Right atrium auricular region (tissue), 2 donors: Measurements from ENCODE around the gene PLEKHM3. TPM values are rescaled to one million over a fixed set of nuclear protein-coding genes. Genes with fewer than 3 reads are reported as not detected.
A peak's percentile ranks its signal among the peaks of the same experiment; 100 is the strongest.

Experiments
- DNase-seq: peaks from one replicate; pipeline ENCODE4 v3.0.0-alpha.2; 2019; ENCODE audit warnings: low spot score
- H3K27ac ChIP-seq, 2 donors: fragments of 200-600 bp; sonication (generic); 1 replicate in 1 of 2; 2 replicates in 1 of 2; pipeline ENCODE4 v1.5.1; 2016 to 2019
- H3K27me3 ChIP-seq, 2 donors: fragments of 200-600 bp; sonication (generic); one replicate each; pipeline versions ENCODE4 v1.5.1 to v1.6.0; 2017 to 2019
- H3K36me3 ChIP-seq: fragments of 200-600 bp; sonication (generic); one replicate; pipeline ENCODE4 v1.5.1; 2016
- H3K4me1 ChIP-seq, 2 donors: fragments of 200-600 bp; sonication (generic); one replicate each; pipeline versions ENCODE4 v1.5.1 to v1.6.0; 2017 to 2019
- H3K4me3 ChIP-seq, 2 donors: fragments of 200-600 bp; sonication (generic); 1 replicate in 1 of 2; 2 replicates in 1 of 2; pipeline ENCODE4 v1.5.1; 2017 to 2019; ENCODE audit warnings: mild to moderate bottlenecking in 1 of 2, moderate library complexity in 1 of 2
- H3K9me3 ChIP-seq, 2 donors: fragments of 200-600 bp; sonication (generic); one replicate each; pipeline ENCODE4 v1.5.1; 2019
- CTCF ChIP-seq, 2 donors: fragments of 200-600 bp; sonication (generic); IDR thresholded peaks; one replicate each; pipeline ENCODE4 v1.5.1; 2019; ENCODE audit warnings: antibody characterized with exemption in 2 of 2
- total RNA-seq, 2 donors: library from RNA; depleted of rRNA; stranded (reverse); fragments of >200 nt; gene quantifications; one replicate each; pipeline ENCODE4 v1.1.0, GENCODE V29; 2016

Gene PLEKHM3
- total RNA-seq, 2 donors from 2014 or later: 14.9 to 20.0 TPM

GRCh38 chr2:208065476-208065875 lies 40.1 kb upstream of the PLEKHM3 start:
- no peak for DNase-seq
- Histone ChIP-seq H3K27me3 (no peaks in the 10 kb centered on the region), H3K4me3 (no peak overlapping the region), H3K27ac (no peak overlapping the region), H3K36me3 (no peaks in the 10 kb centered on the region), H3K4me1 (no peaks in the 10 kb centered on the region), H3K9me3 (no peaks in the 10 kb centered on the region)
- no peak for TF ChIP-seq CTCF (IDR thresholded peaks at IDR 0.05)

DNA sequence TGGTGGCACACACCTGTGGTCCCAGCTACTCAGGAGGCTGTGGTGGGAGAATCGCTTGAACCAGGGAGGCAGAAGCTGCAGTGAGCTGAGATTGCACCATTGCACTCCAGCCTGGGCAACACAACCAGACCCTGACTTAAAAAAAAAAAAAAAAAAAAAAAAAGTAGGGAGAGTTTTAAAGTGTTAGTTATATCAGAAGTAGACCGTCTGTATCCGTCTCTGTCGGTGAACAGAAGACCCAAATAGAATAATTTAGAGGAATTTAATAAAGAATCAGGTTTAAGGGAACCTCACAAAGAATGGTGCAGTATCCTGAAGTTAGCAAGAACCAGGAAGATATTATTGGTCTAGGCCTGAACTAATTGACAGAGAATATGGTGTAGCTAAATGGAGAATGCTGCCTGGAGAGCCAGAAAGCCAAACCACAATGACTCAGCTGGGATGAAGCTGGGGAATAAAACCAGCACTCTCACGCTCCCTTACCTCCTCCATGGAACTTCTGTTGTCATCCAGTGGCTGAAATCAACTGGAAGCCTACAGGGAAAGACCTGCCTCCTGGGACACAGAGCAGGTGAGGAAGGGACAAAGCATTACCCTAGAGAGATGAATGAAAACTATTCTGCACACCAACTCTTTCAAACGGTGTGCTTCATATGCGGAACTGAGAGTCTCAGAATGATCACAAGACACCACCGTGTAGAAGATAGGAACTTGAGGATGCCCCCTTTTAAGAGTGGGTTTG lies 39.1 kb upstream of the PLEKHM3 start:
- Histone ChIP-seq H3K27me3 (no peaks in the 10 kb centered on the region), H3K4me3 (no peak overlapping the region), H3K36me3 (no peaks in the 10 kb centered on the region), H3K27ac (no peak overlapping the region), H3K4me1 (no peaks in the 10 kb centered on the region), H3K9me3 (no peaks in the 10 kb centered on the region)
- no peak for DNase-seq
- TF ChIP-seq CTCF (IDR thresholded peaks at IDR 0.05): no peak

GRCh38 chr2:208062961-208063360 lies 37.6 kb upstream of the PLEKHM3 start:
- H3K36me3 ChIP-seq: no peaks in the 10 kb centered on the region
- H3K4me3 ChIP-seq: no peak overlapping the region
- DNase-seq: no peak
- H3K9me3 ChIP-seq: no peaks in the 10 kb centered on the region
- H3K27ac ChIP-seq: no peak overlapping the region
- no peaks in the 10 kb centered on the region for H3K27me3 ChIP-seq
- H3K4me1 ChIP-seq: no peaks in the 10 kb centered on the region
- TF ChIP-seq CTCF (IDR thresholded peaks at IDR 0.05): no peak

DNA sequence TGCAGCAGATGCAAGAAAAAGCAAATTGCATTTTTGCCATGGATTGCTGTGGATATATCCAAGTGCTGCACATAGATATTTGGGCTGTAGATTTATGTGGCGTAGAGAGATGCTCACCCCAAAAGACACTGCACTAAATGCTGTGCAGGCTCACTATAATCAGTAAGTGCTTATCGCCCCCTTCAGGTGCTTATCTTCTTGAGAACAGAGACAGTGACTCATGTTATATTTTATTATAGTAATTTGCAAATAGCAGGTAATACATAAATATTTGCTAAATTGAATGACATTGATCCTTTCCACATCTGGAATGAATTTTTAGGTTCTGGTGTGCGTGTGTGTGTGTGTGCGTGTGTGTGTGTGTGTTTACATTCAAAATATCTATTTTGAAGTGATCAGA lies 36.8 kb upstream of the PLEKHM3 start:
- Histone ChIP-seq H3K4me1 (no peaks in the 10 kb centered on the region), H3K27ac (no peak overlapping the region), H3K9me3 (no peaks in the 10 kb centered on the region), H3K27me3 (no peaks in the 10 kb centered on the region), H3K36me3 (no peaks in the 10 kb centered on the region), H3K4me3 (no peak overlapping the region)
- peak in 1 of 2 donors; percentile 34 for TF ChIP-seq CTCF (IDR thresholded peaks at IDR 0.05)
- DNase-seq: no peak

DNA sequence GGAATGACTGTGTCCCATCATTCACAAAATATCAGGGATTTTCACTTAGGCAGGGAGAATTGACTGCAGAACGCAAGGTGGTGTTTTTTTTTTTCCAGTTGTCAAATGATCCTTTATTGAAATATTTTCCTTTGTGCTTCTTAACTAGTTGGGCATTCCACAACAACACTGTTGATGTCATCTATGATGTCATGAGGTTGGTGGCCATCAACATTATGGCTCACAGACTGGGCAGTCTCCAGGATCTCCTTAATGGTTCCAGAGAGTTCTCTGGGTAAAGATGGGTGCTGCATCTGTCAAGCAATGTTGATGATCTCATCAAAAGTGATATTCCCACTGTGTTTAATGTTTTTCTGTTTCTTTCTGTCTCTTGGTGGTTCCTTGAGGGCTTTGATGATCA lies 31.8 kb upstream of the PLEKHM3 start:
- no peak overlapping the region for H3K27ac ChIP-seq
- H3K9me3 ChIP-seq: no peaks in the 10 kb centered on the region
- TF ChIP-seq CTCF (IDR thresholded peaks at IDR 0.05): no peak
- H3K4me3 ChIP-seq: no peak overlapping the region
- DNase-seq: no peak
- no peaks in the 10 kb centered on the region for H3K27me3 ChIP-seq
- no peaks in the 10 kb centered on the region for H3K4me1 ChIP-seq
- H3K36me3 ChIP-seq: no peaks in the 10 kb centered on the region

DNA sequence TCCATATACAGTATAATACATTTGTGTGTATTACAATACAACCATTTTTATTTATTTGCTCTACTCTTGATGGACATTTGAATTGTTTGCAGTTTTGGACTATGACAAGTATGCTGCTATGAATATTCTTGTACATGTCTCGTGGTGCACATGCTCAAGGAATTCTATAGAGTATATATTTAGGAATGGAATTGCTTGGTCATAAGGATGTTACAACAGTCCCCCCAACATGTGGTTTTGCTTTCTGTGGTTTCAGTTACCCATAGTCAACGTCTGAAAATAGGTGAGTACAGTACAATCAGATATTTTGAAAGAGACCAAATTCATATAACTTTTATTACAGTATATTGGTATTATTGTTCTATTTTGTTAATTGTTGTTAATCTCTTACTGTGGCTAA lies 24.1 kb upstream of the PLEKHM3 start:
- no peak for DNase-seq
- no peak for TF ChIP-seq CTCF (IDR thresholded peaks at IDR 0.05)
- H3K36me3 ChIP-seq: no peaks in the 10 kb centered on the region
- H3K4me3 ChIP-seq: no peak overlapping the region
- H3K27ac ChIP-seq: no peak overlapping the region
- no peaks in the 10 kb centered on the region for H3K27me3 ChIP-seq
- H3K4me1 ChIP-seq: no peaks in the 10 kb centered on the region
- H3K9me3 ChIP-seq: no peaks in the 10 kb centered on the region
